Natural killer cell treated with Interleukin-12 subunit alpha and Interleukin-12 subunit beta and Interleukin-15 and Interleukin-18, amount 100 ng/mL, for 72 hours (primary cell): ENCODE measurements around the gene SPSB1. TPM values are rescaled to one million over a fixed set of nuclear protein-coding genes. Genes with fewer than 3 reads are reported as not detected.

Experiments
- ATAC-seq, 2 donors: fragments of 150-1000 bp; cut with Tn5 transposase in 1 of 2; sonication (Bioruptor Pico), chemical (Tn5 transposase) in 1 of 2; 2 replicates each; pipeline ENCODE4 v1.10.0; 2021
- DNase-seq: peaks from one replicate; pipeline ENCODE4 v3.0.0; 2022; ENCODE audit warnings: low spot score
- H3K27ac Mint-ChIP-seq, 2 donors: 1 replicate in 1 of 2; 2 replicates in 1 of 2; pipeline ENCODE4 v1.8.0; 2022; ENCODE audit warnings: mixed read lengths in 2 of 2, mild to moderate bottlenecking in 1 of 2, moderate library complexity in 1 of 2
- H3K27me3 Mint-ChIP-seq, 2 donors: 1 replicate in 1 of 2; 2 replicates in 1 of 2; pipeline ENCODE4 v1.8.0; 2022; ENCODE audit warnings: mixed read lengths in 2 of 2
- H3K36me3 Mint-ChIP-seq: one replicate; pipeline ENCODE4 v1.8.0; 2022; ENCODE audit warnings: mixed read lengths
- H3K4me1 Mint-ChIP-seq, 2 donors: 1 replicate in 1 of 2; 2 replicates in 1 of 2; pipeline ENCODE4 v1.8.0; 2022; ENCODE audit warnings: low read depth in 2 of 2, mixed read lengths in 2 of 2, mild to moderate bottlenecking in 1 of 2
- H3K4me3 Mint-ChIP-seq: one replicate; pipeline ENCODE4 v1.8.0; 2022; ENCODE audit warnings: mixed read lengths
- H3K9me3 Mint-ChIP-seq: 2 replicates; pipeline ENCODE4 v1.8.0; 2022; ENCODE audit warnings: mixed read lengths
- total RNA-seq, 2 donors: library from RNA; stranded (reverse); gene quantifications; one replicate each; pipeline ENCODE4 v1.2.3, GENCODE V29; 2022

SPSB1 gene
- total RNA-seq, 2 donors from 2014 or later = 0.78 to 1.4 TPM

DNA sequence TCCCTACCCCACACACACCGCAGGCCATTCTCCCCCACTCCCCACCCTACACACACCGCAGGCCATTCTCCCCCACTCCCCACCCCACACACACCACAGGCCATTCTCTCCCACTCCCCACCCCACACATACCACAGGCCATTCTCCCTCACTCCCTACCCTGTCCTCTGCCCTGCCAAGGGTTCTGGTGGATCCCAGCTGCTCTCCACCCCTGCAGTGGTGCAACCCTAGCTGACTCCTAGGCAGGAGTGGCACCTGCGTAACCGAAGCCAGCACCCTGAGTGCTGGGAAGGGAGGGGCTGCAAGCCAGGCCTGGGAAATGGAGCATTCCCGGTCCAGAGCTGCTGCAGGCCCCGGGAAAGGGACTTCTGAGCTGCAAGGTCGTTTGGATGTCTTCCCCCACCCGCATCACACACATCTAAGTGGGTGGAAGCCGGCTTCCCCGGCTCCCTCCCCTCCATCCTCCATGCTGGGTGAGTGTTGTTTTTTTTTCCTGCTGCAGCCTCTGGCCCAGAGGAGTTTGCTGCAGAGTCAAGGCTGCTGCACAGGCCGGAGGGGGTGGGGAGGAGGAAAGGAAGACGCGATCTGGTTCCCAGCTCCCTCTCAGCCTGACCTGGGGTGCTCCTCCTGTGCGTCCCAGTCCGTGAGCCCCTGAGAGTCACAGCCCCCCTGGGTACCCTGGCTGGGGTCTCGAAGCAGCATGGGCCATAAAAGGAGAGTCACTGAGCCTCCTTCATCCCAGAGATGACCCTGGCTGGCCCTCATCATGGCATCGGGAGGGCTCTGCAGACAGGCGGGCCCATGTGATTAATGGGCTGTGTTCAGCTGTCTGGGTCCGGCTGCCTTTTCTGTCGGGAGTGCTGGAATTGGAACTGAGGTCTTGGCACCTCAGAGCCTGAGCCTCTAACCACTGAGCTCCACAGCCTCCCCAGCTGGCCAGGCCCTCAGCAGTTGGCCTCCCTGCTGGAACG is 42.0 kb upstream of the SPSB1 start:
- DNase-seq = no peak
- H3K4me1 Mint-ChIP-seq = peaks cover 0 to 5% of the 10 kb centered on the region in 2 donors
- no peaks in the 10 kb centered on the region for H3K9me3 Mint-ChIP-seq

DNA sequence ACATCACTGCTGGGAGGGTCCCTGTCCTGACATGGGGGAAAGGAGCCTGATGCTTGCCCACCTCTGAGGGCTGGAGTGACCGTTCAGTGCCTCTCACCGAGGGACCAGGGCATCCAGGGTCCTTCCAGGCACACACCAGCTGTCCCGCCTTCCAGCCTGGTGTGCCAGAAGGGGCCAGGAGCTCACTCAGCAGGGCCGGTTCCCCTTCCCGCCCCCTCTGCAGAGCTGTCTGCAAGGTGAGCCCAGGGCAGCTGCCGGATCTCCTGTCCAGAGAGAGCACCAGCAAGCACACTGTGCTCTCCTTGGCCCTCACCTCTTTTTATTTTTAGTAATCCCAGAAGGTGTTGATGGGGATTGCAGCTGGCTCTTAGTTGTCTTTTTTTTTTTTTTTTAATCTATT is 41.2 kb upstream of the SPSB1 start:
- Mint-ChIP-seq H3K9me3 (no peaks in the 10 kb centered on the region), H3K27ac (no peak overlapping the region), H3K4me1 (peaks cover 0 to 5% of the 10 kb centered on the region in 2 donors), H3K36me3 (no peaks in the 10 kb centered on the region), H3K4me3 (no peak overlapping the region), H3K27me3 (no peaks in the 10 kb centered on the region)
- DNase-seq (no peak), ATAC-seq (no peak)

More for the DNA sequence above, 42.0 kb upstream of the SPSB1 start:
- no peak for ATAC-seq
- Mint-ChIP-seq H3K27ac (no peak overlapping the region), H3K36me3 (no peaks in the 10 kb centered on the region), H3K27me3 (no peaks in the 10 kb centered on the region), H3K4me3 (no peak overlapping the region)

DNA sequence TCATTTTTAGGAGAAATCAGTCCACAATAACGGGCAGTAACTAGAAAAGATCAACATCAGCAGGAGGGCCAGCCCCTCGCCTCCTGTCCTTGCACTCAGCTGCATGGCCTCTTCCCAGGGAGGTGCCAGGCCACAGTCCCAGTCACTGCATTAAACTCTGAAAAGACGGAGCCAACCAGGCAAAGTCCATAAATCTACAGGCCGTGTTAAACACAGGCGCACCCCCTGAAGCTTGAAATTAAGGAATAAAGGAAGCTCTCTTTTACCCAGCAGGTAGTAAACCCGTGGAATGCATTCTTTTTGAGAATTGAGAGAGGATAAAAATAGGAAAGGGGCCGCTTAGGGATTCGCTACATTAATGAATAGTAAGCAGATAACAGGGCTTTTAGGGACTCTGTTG is 39.7 kb upstream of the SPSB1 start:
- DNase-seq = no peak
- peaks cover 0 to 11% of the 10 kb centered on the region in 2 donors for H3K4me1 Mint-ChIP-seq
- H3K9me3 Mint-ChIP-seq = no peaks in the 10 kb centered on the region
- ATAC-seq = no peak
- H3K27me3 Mint-ChIP-seq = no peaks in the 10 kb centered on the region
- H3K27ac Mint-ChIP-seq = no peak overlapping the region
- H3K36me3 Mint-ChIP-seq = no peaks in the 10 kb centered on the region
- no peak overlapping the region for H3K4me3 Mint-ChIP-seq

DNA sequence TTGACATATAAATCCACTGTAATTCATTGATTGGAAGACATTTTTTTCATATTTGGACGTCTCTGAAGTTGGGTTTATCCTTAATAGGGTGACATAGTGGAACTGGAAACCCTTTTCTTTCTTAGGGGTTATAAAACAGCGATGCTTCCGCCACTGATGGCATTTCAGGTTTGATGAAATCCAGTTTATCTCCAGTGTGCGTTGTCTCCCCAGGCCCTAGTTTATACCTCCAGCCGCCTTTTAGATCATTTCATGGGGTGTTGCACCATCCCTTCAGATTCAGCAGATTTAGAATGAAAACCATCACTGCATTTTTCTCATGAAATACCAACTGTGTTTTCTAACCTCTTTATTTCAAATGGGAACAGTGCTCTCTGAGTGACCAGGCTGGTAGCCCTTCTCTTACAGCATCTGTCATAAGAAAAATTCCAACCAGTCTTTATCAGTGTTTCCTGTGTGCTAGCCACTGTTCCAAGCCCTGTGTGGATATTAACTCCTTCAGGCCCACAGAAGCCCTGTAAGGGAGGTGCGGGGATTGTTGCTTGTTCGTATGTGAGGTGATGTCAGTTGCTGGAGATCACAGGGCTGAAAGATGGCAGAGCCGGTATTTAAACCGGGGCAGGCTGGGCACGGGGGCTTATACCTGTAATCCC is 39.1 kb upstream of the SPSB1 start:
- ATAC-seq = no peak

DNA sequence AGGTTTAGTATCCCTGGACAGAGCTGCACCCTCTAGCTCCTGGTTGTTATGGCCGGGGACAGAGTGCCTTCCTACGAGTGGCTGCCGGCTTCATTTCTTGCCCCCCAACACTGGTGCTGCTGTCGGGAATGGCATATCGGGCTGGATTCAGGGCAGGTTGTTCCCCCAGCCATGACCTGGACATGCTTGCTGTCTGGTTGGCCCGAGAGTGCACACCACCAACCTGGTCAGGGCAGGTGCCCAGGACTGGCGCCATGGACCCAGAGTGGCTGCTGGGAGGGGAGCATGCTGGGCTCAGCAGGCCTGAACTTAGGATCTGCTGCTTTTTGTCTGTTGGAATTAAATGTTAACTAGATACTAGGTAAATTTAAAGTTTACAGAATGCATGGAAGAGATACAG is 36.4 kb upstream of the SPSB1 start:
- H3K4me3 Mint-ChIP-seq = no peak overlapping the region
- ATAC-seq (no peak), DNase-seq (no peak)
- no peaks in the 10 kb centered on the region for H3K27me3 Mint-ChIP-seq
- H3K9me3 Mint-ChIP-seq = peaks cover 7% of the 10 kb centered on the region
- H3K27ac Mint-ChIP-seq = peak overlapping the region in 1 of 2 donors; percentile 49
- peaks cover 32 to 39% of the 10 kb centered on the region in 2 donors for H3K4me1 Mint-ChIP-seq
- peaks cover 24% of the 10 kb centered on the region for H3K36me3 Mint-ChIP-seq

More for the DNA sequence above, 39.1 kb upstream of the SPSB1 start:
- DNase-seq = no peak
- Mint-ChIP-seq H3K27me3 (no peaks in the 10 kb centered on the region), H3K36me3 (peaks cover 3% of the 10 kb centered on the region), H3K27ac (no peak overlapping the region), H3K4me1 (peaks cover 6 to 16% of the 10 kb centered on the region in 2 donors), H3K4me3 (no peak overlapping the region), H3K9me3 (peaks cover under 1% of the 10 kb centered on the region)

DNA sequence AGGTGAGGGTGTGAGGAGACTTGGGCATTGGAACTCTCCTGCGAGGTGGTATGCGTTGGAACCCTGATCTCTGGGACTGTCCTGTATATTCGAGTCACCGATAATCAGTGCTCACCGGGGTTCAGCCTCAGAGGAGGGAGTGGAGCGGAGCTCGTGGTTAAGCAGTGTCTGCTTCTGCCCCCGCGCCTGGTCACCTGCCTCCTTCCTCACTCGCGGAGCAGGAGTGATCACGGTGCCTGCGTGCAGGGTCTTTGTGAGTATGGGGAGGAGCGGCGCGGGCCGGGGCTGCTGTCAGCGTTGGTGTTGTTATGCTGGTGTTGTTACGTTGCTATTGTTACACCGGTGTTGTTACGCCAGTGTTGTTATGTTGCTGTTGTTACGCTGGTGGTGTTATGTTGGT is 34.8 kb upstream of the SPSB1 start:
- Mint-ChIP-seq H3K36me3 (peaks cover 24% of the 10 kb centered on the region), H3K27me3 (no peaks in the 10 kb centered on the region), H3K4me1 (peaks cover 32 to 43% of the 10 kb centered on the region in 2 donors), H3K4me3 (no peak overlapping the region), H3K27ac (peak overlapping the region in 1 of 2 donors; percentile 32), H3K9me3 (peaks cover 7% of the 10 kb centered on the region)
- DNase-seq (no peak), ATAC-seq (peak in 1 of 2 donors; percentile 36)

DNA sequence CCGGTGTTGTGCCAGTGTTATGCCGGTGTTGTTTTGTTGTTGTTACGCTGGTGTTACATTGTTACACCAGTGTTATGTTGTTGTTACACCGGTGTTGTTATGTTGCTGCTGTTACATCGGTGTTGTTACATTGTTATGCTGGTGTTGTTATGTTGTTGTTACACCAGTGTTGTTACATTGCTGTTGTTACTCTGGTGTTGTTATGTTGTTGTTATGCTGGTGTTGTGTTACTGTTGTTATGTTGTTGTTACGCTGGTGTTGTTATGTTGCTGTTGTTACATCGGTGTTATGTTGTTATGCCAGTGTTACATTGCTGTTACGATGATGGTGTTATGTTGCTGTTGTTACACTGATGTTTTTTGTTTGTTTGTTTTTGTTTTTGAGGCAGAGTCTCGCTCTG is 34.1 kb upstream of the SPSB1 start:
- Mint-ChIP-seq H3K4me3 (no peak overlapping the region), H3K27ac (no peak overlapping the region), H3K27me3 (no peaks in the 10 kb centered on the region), H3K36me3 (peaks cover 24% of the 10 kb centered on the region), H3K4me1 (peaks cover 32 to 43% of the 10 kb centered on the region in 2 donors), H3K9me3 (peaks cover 7% of the 10 kb centered on the region)
- ATAC-seq (no peak), DNase-seq (no peak)

DNA sequence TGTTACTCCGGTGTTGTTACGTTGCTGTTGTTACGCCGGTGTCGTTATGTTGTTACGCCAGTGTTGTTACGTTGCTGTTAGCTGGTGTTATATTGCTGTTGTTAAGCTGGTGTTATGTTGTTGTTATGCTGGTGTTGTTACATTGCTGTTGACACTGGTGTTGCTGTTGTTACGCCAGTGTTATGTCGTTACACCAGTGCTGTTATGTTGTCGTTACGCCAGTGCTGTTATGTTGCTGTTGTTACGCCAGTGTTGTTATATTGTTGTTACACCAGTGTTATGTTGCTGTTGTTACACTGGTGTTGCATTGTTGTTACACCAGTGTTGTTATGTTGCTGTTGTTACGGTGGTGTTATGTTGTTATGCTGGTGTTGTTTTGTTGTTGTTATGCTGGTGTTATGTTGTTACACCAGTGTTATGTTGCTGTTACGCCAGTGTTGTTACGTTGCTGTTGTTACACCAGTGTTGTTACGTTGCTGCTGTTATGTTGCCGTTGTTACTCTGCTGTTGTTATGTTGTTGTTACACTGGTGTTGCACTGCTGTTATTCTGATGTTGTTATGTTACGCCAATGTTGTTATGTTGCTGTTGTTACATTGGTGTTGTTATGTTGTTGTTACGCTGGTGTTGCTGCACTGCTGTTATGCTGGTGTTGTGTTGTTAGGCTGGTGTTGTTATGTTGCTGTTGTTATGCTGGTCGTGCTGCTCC is 32.5 kb upstream of the SPSB1 start:
- peaks cover 32 to 38% of the 10 kb centered on the region in 2 donors for H3K4me1 Mint-ChIP-seq
- H3K9me3 Mint-ChIP-seq = peaks cover 7% of the 10 kb centered on the region
- H3K4me3 Mint-ChIP-seq = no peak overlapping the region
- ATAC-seq (no peak), DNase-seq (no peak)
- no peak overlapping the region for H3K27ac Mint-ChIP-seq
- no peaks in the 10 kb centered on the region for H3K27me3 Mint-ChIP-seq
- peaks cover 24% of the 10 kb centered on the region for H3K36me3 Mint-ChIP-seq

DNA sequence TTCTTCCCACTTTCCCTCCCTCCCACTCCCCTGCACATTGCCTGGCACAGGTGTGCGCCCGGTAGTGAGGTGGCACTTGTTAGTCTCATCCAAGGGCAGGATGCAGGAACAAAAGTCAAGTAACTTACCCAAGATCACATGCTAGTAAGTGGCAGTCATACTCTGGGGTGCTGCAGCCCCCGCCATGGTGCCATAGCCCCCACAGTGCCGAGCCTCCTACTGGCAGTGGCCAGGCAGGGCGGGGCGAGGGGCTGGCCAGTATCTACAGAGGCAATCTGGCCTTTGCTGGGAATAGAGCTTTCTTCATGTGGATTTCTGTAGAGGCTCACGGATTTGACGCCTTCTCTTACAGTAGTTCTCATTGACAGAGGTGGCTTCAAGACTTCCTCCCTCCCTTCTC is 31.2 kb upstream of the SPSB1 start:
- peak; percentile 35 for DNase-seq
- H3K36me3 Mint-ChIP-seq = peaks cover 24% of the 10 kb centered on the region
- no peak overlapping the region for H3K27ac Mint-ChIP-seq
- H3K4me1 Mint-ChIP-seq = peaks cover 32 to 38% of the 10 kb centered on the region in 2 donors
- peaks cover 7% of the 10 kb centered on the region for H3K9me3 Mint-ChIP-seq
- no peak for ATAC-seq
- no peak overlapping the region for H3K4me3 Mint-ChIP-seq
- H3K27me3 Mint-ChIP-seq = no peaks in the 10 kb centered on the region

DNA sequence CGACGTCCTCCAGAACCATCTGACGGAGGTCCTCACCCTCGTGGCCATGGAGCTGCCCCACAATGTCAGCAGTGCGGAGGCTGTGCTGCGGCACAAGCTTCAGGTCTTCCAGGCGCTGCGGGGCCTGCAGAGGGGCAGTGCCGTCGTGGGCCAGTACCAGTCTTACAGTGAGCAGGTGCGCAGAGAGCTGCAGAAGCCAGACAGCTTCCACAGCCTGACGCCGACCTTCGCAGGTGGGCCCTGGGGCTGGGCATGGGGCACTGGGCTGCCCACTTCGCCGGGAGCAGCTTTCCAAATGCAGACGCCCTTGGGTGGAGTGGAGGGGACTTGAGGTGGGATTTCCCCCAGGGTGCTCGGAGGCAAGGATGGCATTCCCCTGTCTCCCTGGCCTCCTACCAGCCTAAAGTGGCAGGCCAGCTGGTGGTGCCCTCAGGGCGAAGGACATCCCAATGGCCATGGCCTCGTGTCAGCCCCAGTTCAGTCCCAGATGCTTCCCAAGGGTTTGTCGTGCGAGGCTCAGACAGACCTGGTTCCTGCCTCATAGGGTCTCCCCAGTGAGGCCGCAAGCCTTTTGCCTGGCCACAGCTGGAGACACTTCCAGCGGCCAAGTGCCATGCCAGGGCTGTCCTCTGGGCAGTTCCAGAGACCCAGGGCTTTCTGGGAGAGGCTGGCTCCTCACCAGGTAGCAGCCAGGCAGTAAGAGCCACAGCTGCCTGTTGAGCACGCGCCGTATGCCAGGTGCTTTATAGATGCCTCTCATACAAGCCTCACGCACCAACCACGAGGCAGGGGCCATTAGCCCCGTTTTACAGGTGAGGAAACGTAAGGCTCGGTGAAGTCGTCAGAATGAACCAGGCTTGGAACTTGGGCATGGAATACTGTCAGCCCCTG is 30.4 kb upstream of the SPSB1 start:
- peak in 1 of 2 donors; percentile 11 for ATAC-seq
- peaks cover 7% of the 10 kb centered on the region for H3K9me3 Mint-ChIP-seq
- no peak overlapping the region for H3K4me3 Mint-ChIP-seq
- peak; percentile 20 for DNase-seq
- H3K4me1 Mint-ChIP-seq = peaks cover 32 to 40% of the 10 kb centered on the region in 2 donors
- H3K27me3 Mint-ChIP-seq = no peaks in the 10 kb centered on the region
- peaks cover 24% of the 10 kb centered on the region for H3K36me3 Mint-ChIP-seq
- H3K27ac Mint-ChIP-seq = no peak overlapping the region

DNA sequence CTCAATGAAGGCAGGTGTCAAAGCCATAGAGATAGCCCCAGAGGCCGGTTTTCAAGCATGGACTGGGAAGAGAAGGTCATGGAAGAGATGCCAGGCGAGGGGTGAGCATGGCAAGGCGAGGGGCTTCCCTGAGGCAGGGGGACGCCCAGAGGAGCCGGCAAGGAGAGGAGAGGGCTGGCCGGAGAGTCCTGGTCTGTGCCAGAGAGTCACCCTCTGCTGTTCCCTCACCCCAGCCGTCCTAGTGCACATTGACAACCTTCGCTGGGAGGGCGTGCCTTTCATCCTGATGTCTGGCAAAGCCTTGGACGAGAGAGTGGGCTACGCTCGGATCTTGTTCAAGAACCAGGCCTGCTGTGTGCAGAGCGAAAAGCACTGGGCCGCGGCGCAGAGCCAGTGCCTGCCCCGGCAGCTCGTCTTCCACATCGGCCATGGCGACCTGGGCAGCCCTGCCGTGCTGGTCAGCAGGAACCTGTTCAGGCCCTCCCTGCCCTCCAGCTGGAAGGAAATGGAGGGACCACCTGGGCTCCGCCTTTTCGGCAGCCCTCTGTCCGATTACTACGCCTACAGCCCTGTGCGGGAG is 29.3 kb upstream of the SPSB1 start:
- DNase-seq (peak; percentile 46), ATAC-seq (no peak)
- peaks cover 28 to 31% of the 10 kb centered on the region in 2 donors for H3K4me1 Mint-ChIP-seq
- no peak overlapping the region for H3K27ac Mint-ChIP-seq
- H3K27me3 Mint-ChIP-seq = no peaks in the 10 kb centered on the region
- H3K4me3 Mint-ChIP-seq = no peak overlapping the region
- peaks cover 7% of the 10 kb centered on the region for H3K9me3 Mint-ChIP-seq
- peaks cover 23% of the 10 kb centered on the region for H3K36me3 Mint-ChIP-seq

DNA sequence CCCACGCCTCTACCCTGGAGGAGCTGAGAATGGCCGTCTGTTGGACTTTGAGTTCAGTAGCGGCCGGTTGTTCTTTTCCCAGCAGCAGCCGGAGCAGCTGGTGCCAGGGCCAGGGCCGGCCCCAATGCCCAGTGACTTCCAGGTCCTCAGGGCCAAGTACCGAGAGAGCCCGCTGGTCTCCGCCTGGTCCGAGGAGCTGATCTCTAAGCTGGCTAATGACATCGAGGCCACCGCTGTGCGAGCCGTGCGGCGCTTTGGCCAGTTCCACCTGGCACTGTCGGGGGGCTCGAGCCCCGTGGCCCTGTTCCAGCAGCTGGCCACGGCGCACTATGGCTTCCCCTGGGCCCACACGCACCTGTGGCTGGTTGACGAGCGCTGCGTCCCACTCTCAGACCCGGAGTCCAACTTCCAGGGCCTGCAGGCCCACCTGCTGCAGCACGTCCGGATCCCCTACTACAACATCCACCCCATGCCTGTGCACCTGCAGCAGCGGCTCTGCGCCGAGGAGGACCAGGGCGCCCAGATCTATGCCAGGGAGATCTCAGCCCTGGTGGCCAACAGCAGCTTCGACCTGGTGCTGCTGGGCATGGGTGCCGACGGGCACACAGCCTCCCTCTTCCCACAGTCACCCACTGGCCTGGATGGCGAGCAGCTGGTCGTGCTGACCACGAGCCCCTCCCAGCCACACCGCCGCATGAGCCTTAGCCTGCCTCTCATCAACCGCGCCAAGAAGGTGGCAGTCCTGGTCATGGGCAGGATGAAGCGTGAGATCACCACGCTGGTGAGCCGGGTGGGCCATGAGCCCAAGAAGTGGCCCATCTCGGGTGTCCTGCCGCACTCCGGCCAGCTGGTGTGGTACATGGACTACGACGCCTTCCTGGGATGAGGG is 28.5 kb upstream of the SPSB1 start:
- peak in 1 of 2 donors; percentile 10 for ATAC-seq
- Mint-ChIP-seq H3K9me3 (peaks cover 3% of the 10 kb centered on the region), H3K27ac (no peak overlapping the region), H3K4me1 (peaks cover 21 to 24% of the 10 kb centered on the region in 2 donors), H3K4me3 (no peak overlapping the region), H3K27me3 (no peaks in the 10 kb centered on the region), H3K36me3 (peaks cover 17% of the 10 kb centered on the region)
- peak; percentile 44 for DNase-seq
